NCI-H460 (cell line): Measurements from ENCODE around the gene SAPCD2. TPM values are rescaled to one million over a fixed set of nuclear protein-coding genes. Genes with fewer than 3 reads are reported as not detected.
"Not testable (repeated sequence)": the region's sequence is repeated elsewhere in the genome, so short reads cannot be mapped to it uniquely, and the experiment has no call there.

ENCODE experiments used
- DNase-seq: peaks from one replicate; pipeline ENCODE4 v3.0.0-alpha.2; 2016; ENCODE audit warnings: low read depth; ENCODE audit errors: extremely low read depth
- polyA plus RNA-seq: library from polyadenylated mRNA; depleted of rRNA; stranded (reverse); fragments of >200 nt; gene quantifications from 2 replicates; pipeline ENCODE4 v1.2.3, GENCODE V29; 2014; cell fraction: nucleus; rRNA removed
- total RNA-seq: library from RNA; depleted of rRNA; stranded (reverse); fragments of >200 nt; shearing (Covaris generic); gene quantifications from 2 replicates; pipeline ENCODE4 v1.2.3, GENCODE V29; 2014; rRNA removed

SAPCD2 gene
- 32.4 and 43.6 TPM in 2 replicates for total RNA-seq
- 140 and 153 TPM in 2 replicates for polyA plus RNA-seq

- peak; percentile 88 for DNase-seq
Measured at GRCh38 chr9:137070201-137070905, at the start of gene SAPCD2. Gene SAPCD2 (minus strand): TSS chr9:137070557. CDS start chr9:137070460, 97 bp downstream.

GRCh38 chr9:137118092-137118603 is 47.8 kb upstream of the SAPCD2 start:
- DNase-seq, result not testable (repeated sequence)

- no peak for DNase-seq
Measured at GRCh38 chr9:137117269-137117731, 46.9 kb upstream of the SAPCD2 start.

GRCh38 chr9:137116728-137117127 is 46.4 kb upstream of the SAPCD2 start:
- DNase-seq, result no peak

GRCh38 chr9:137116027-137116507 is 45.7 kb upstream of the SAPCD2 start:
- no peak for DNase-seq

- DNase-seq, result no peak
Measured at GRCh38 chr9:137115394-137116026, 45.2 kb upstream of the SAPCD2 start.

GRCh38 chr9:137114613-137115393 is 44.4 kb upstream of the SAPCD2 start, which contains the start of gene DPP7:
Gene DPP7 (minus strand): TSS chr9:137114733. CDS start chr9:137114713, 20 bp downstream.
- peak; percentile 39 for DNase-seq

GRCh38 chr9:137114220-137114612 is 43.9 kb upstream of the SAPCD2 start:
- no peak for DNase-seq

GRCh38 chr9:137113385-137114159 is 43.2 kb upstream of the SAPCD2 start:
- no peak for DNase-seq

GRCh38 chr9:137112564-137113384 is 42.4 kb upstream of the SAPCD2 start:
- no peak for DNase-seq

- DNase-seq, result no peak
Measured at GRCh38 chr9:137111788-137112563, 41.6 kb upstream of the SAPCD2 start.

GRCh38 chr9:137110911-137111787 is 40.8 kb upstream of the SAPCD2 start:
- no peak for DNase-seq

- no peak for DNase-seq
Measured at GRCh38 chr9:137110147-137110910, 40.0 kb upstream of the SAPCD2 start.

GRCh38 chr9:137109250-137110146 is 39.1 kb upstream of the SAPCD2 start:
- DNase-seq, result no peak

GRCh38 chr9:137108608-137109249 is 38.4 kb upstream of the SAPCD2 start:
- no peak for DNase-seq
